GM23338 (cell line): ENCODE data around the gene ZMYND19. TPM values are rescaled to one million over a fixed set of nuclear protein-coding genes. Genes with fewer than 3 reads are reported as not detected.
"Not testable (repeated sequence)": the region's sequence is repeated elsewhere in the genome, so short reads cannot be mapped to it uniquely, and the experiment has no call there.

Source experiments
- ATAC-seq: fragments of 200-7000 bp; cut with Tn5 transposase; 3 replicates; pipeline ENCODE4 v1.9.1; 2020
- DNase-seq: peaks from one replicate; pipeline ENCODE4 v3.0.0-alpha.2; 2015; ENCODE audit warnings: low spot score
- H2AFZ ChIP-seq: fragments of 200-600 bp; sonication (generic); 2 replicates; pipeline ENCODE4 v1.8.0; 2016; ENCODE audit warnings: antibody characterized with exemption, mild to moderate bottlenecking, moderate library complexity
- H3F3A ChIP-seq: fragments of 200-600 bp; sonication (generic); replicated peaks from 2 replicates; pipeline ENCODE4 v1.8.0; 2017; ENCODE audit warnings: antibody characterized with exemption, mixed run types, low read depth
- H3K27ac ChIP-seq: fragments of 200-600 bp; sonication (generic); 2 replicates; pipeline ENCODE4 v1.6.1; 2016; ENCODE audit warnings: low read depth
- H3K27me3 ChIP-seq: fragments of 200-600 bp; sonication (generic); 2 replicates; pipeline ENCODE4 v1.8.0; 2016; ENCODE audit warnings: mild to moderate bottlenecking, mixed run types, moderate library complexity; ENCODE audit not compliant: insufficient read depth
- H3K36me3 ChIP-seq: fragments of 200-600 bp; sonication (generic); 2 replicates; pipeline ENCODE4 v1.8.0; 2016; ENCODE audit warnings: mild to moderate bottlenecking; ENCODE audit not compliant: insufficient read depth
- H3K4me1 ChIP-seq: fragments of 200-600 bp; sonication (generic); 2 replicates; pipeline ENCODE4 v1.8.0; 2016; ENCODE audit warnings: mild to moderate bottlenecking, moderate library complexity; ENCODE audit not compliant: insufficient read depth
- H3K4me2 ChIP-seq: fragments of 200-600 bp; sonication (generic); 2 replicates; pipeline ENCODE4 v1.7.1; 2017; ENCODE audit warnings: mixed run types
- H3K4me3 ChIP-seq: fragments of 200-600 bp; sonication (generic); 2 replicates; pipeline ENCODE4 v1.6.1; 2016; ENCODE audit warnings: mixed run types
- H3K79me2 ChIP-seq: fragments of 200-600 bp; sonication (generic); replicated peaks from 2 replicates; pipeline ENCODE4 v1.8.0; 2017; ENCODE audit warnings: mild to moderate bottlenecking; ENCODE audit not compliant: insufficient read depth
- H3K9me2 ChIP-seq: fragments of 200-600 bp; sonication (generic); 2 replicates; pipeline ENCODE4 v1.8.0; 2017; ENCODE audit not compliant: insufficient read depth
- H4K20me1 ChIP-seq: fragments of 200-600 bp; sonication (generic); replicated peaks from 2 replicates; pipeline ENCODE4 v1.8.0; 2017; ENCODE audit warnings: mild to moderate bottlenecking; ENCODE audit not compliant: insufficient read depth
- H3K27ac Mint-ChIP-seq: 2 replicates; pipeline ENCODE4 v1.8.0; 2020; ENCODE audit warnings: inconsistent platforms, mild to moderate bottlenecking, moderate library complexity, mixed read lengths
- H3K27me3 Mint-ChIP-seq: 3 replicates; pipeline ENCODE4 v1.8.0; 2022; ENCODE audit warnings: low read depth, mild to moderate bottlenecking, moderate library complexity, mixed read lengths, inconsistent platforms; ENCODE audit not compliant: insufficient read depth, poor library complexity
- H3K36me3 Mint-ChIP-seq: 3 replicates; pipeline ENCODE4 v1.8.0; 2021; ENCODE audit warnings: low read depth, mild to moderate bottlenecking, inconsistent platforms, moderate library complexity, mixed read lengths
- H3K4me1 Mint-ChIP-seq: 3 replicates; pipeline ENCODE4 v1.8.0; 2020; ENCODE audit warnings: mild to moderate bottlenecking, inconsistent platforms, mixed read lengths
- H3K4me3 Mint-ChIP-seq: 3 replicates; pipeline ENCODE4 v1.8.0; 2021; ENCODE audit warnings: moderate library complexity, mild to moderate bottlenecking, inconsistent platforms, mixed read lengths
- H3K9me3 Mint-ChIP-seq: 3 replicates; pipeline ENCODE4 v1.8.0; 2020; ENCODE audit warnings: moderate library complexity, mild to moderate bottlenecking, inconsistent platforms, mixed read lengths
- EZH2phosphoT487 ChIP-seq: fragments of 200-600 bp; sonication (generic); IDR thresholded peaks from one replicate; pipeline ENCODE4 v1.8.1; 2018; ENCODE audit warnings: antibody characterized with exemption; ENCODE audit not compliant: unreplicated experiment
- JUNB ChIP-seq: IDR thresholded peaks from one replicate; pipeline ENCODE4 v1.6.1; 2016; ENCODE audit warnings: antibody characterized with exemption; ENCODE audit not compliant: unreplicated experiment
- NANOG ChIP-seq: IDR thresholded peaks from 2 replicates; pipeline ENCODE4 v1.6.1; 2016; ENCODE audit warnings: antibody characterized with exemption, borderline replicate concordance
- POLR2AphosphoS5 ChIP-seq: IDR thresholded peaks from 2 replicates; pipeline ENCODE4 v1.6.1; 2016; ENCODE audit warnings: antibody characterized with exemption, low read depth
- ZNF331 ChIP-seq: fragments of 250-450 bp; sonication (Bioruptor Pico); IDR thresholded peaks from 2 replicates; pipeline ENCODE4 v1.5.0; 2020; ENCODE audit warnings: low read depth, mild to moderate bottlenecking, moderate library complexity
- ZNF462 ChIP-seq: fragments of 250-450 bp; sonication (Bioruptor Pico); IDR thresholded peaks from 2 replicates; pipeline ENCODE4 v1.5.0; 2020; ENCODE audit warnings: mild to moderate bottlenecking, moderate library complexity
- polyA plus RNA-seq: library from polyadenylated mRNA; unstranded; fragments of >200 nt; fragmentation: Nextera tagmentation; extraction: Ambion mirVana; gene quantifications from 2 replicates; pipeline ENCODE4 v1.2.1, GENCODE V29; 2016
- total RNA-seq: library from RNA; depleted of rRNA; stranded (reverse); fragments of >200 nt; shearing (Covaris generic); gene quantifications from 2 replicates; pipeline ENCODE4 v1.2.3, GENCODE V29; 2014
- TF ChIP-seq, protein P1 (sequence below), 2 experiments: fragments of 200-600 bp in 1 of 2; sonication (generic) in 1 of 2; conservative IDR thresholded peaks; 2 replicates each; pipeline versions ENCODE4 v1.5.1 to v1.6.1; 2016 to 2017; ENCODE audit warnings: antibody characterized with exemption in 2 of 2, low read depth in 2 of 2, mild to moderate bottlenecking in 2 of 2, moderate library complexity in 1 of 2

Gene ZMYND19
- total and polyA plus RNA-seq, 2 experiments from 2014 or later = 25.8 to 58.5 TPM

GRCh38 chr9:137554349-137554748, 36.0 kb downstream of the ZMYND19 start:
- H3K27me3 ChIP-seq = no peaks in the 10 kb centered on the region
- H3K4me3 ChIP-seq = no peak overlapping the region
- H3K36me3 Mint-ChIP-seq = peaks cover 51% of the 10 kb centered on the region
- ATAC-seq = no peak
- DNase-seq = no peak
- peaks cover 19% of the 10 kb centered on the region for H3F3A ChIP-seq
- peaks cover 6% of the 10 kb centered on the region for H3K4me1 Mint-ChIP-seq
- TF ChIP-seq JUNB (no peak), ZNF331 (no peak), EZH2phosphoT487 (no peak), ZNF462 (CRISPR knock-in tag) (no peak), NANOG (no peak), POLR2AphosphoS5 (no peak)
- TF ChIP-seq, protein P1, sequence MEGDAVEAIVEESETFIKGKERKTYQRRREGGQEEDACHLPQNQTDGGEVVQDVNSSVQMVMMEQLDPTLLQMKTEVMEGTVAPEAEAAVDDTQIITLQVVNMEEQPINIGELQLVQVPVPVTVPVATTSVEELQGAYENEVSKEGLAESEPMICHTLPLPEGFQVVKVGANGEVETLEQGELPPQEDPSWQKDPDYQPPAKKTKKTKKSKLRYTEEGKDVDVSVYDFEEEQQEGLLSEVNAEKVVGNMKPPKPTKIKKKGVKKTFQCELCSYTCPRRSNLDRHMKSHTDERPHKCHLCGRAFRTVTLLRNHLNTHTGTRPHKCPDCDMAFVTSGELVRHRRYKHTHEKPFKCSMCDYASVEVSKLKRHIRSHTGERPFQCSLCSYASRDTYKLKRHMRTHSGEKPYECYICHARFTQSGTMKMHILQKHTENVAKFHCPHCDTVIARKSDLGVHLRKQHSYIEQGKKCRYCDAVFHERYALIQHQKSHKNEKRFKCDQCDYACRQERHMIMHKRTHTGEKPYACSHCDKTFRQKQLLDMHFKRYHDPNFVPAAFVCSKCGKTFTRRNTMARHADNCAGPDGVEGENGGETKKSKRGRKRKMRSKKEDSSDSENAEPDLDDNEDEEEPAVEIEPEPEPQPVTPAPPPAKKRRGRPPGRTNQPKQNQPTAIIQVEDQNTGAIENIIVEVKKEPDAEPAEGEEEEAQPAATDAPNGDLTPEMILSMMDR (conservative IDR thresholded peaks at IDR 0.05; ENCODE audit: low read depth in 2 of 2) = no peak
- peaks cover 3% of the 10 kb centered on the region; the same call in 1 of the 2 replicates for H3K4me1 ChIP-seq
- no peaks in the 10 kb centered on the region for H3K9me3 Mint-ChIP-seq
- H3K27ac Mint-ChIP-seq = no peak overlapping the region
- H3K36me3 ChIP-seq = peaks cover 11% of the 10 kb centered on the region
- H3K27ac ChIP-seq = no peak overlapping the region
- H3K27me3 Mint-ChIP-seq = peaks cover 6% of the 10 kb centered on the region
- no peaks in the 10 kb centered on the region for H4K20me1 ChIP-seq
- no peak overlapping the region for H3K4me3 Mint-ChIP-seq
- no peak overlapping the region for H3K4me2 ChIP-seq
- H2AFZ ChIP-seq = no peak overlapping the region
- H3K79me2 ChIP-seq = no peaks in the 10 kb centered on the region
- no peaks in the 10 kb centered on the region for H3K9me2 ChIP-seq

GRCh38 chr9:137553654-137554053, 36.7 kb downstream of the ZMYND19 start:
- not testable (repeated sequence) for DNase-seq, H4K20me1 ChIP-seq, H3K27me3 Mint-ChIP-seq, H3K79me2 ChIP-seq, H3K4me1 ChIP-seq, H2AFZ ChIP-seq, H3K9me2 ChIP-seq, H3K9me3 Mint-ChIP-seq, H3K4me1 Mint-ChIP-seq, H3K27ac ChIP-seq, H3K27me3 ChIP-seq, H3K4me2 ChIP-seq, H3K4me3 ChIP-seq, H3K27ac Mint-ChIP-seq, ATAC-seq
- H3K4me3 Mint-ChIP-seq = peak overlapping the region; percentile 30; the same call in 1 of the 3 replicates
- H3K36me3 Mint-ChIP-seq = peaks cover 50% of the 10 kb centered on the region
- Histone ChIP-seq H3K36me3 (peaks cover 11% of the 10 kb centered on the region), H3F3A (peaks cover 19% of the 10 kb centered on the region)
